ENCODE data around the gene GPR157. TPM values are rescaled to one million over a fixed set of nuclear protein-coding genes. Genes with fewer than 3 reads are reported as not detected.

GPR157 gene
- total RNA-seq, 1 donor from 2014 or later, result 5.8 TPM

GRCh38 chr1:9088807-9089206 is 40.1 kb downstream of the GPR157 start:
- DNase-seq (ENCODE audit: low read depth in 2 of 2), result no peak

- DNase-seq (ENCODE audit: low read depth in 2 of 2), result no peak
These were observed 41.3 kb downstream of the GPR157 start for GRCh38 chr1:9087411-9088125.

GRCh38 chr1:9086796-9087195 is 42.1 kb downstream of the GPR157 start:
- no peak for DNase-seq (ENCODE audit: low read depth in 2 of 2)

- no peak for DNase-seq (ENCODE audit: low read depth in 2 of 2)
These were observed 42.9 kb downstream of the GPR157 start for GRCh38 chr1:9086045-9086444.

GRCh38 chr1:9085306-9085940 is 43.5 kb downstream of the GPR157 start:
- DNase-seq (ENCODE audit: low read depth in 2 of 2), result no peak

GRCh38 chr1:9084906-9085305 is 44.0 kb downstream of the GPR157 start:
- DNase-seq (ENCODE audit: low read depth in 2 of 2), result no peak

- DNase-seq (ENCODE audit: low read depth in 2 of 2), result no peak
These were observed 47.4 kb downstream of the GPR157 start for GRCh38 chr1:9081473-9081872.

GRCh38 chr1:9080705-9081291 is 48.1 kb downstream of the GPR157 start:
- no peak for DNase-seq (ENCODE audit: low read depth in 2 of 2)

GRCh38 chr1:9079988-9080704 is 48.8 kb downstream of the GPR157 start:
- DNase-seq (ENCODE audit: low read depth in 2 of 2), result no peak

GRCh38 chr1:9078752-9079500 is 50.0 kb downstream of the GPR157 start:
- DNase-seq (ENCODE audit: low read depth in 2 of 2), result no peak

- DNase-seq (ENCODE audit: low read depth in 2 of 2), result peak in 1 of 2 donors; percentile 48
These were observed 50.7 kb downstream of the GPR157 start for GRCh38 chr1:9078015-9078751.

GRCh38 chr1:9075022-9075421 is 53.9 kb downstream of the GPR157 start:
- DNase-seq (ENCODE audit: low read depth in 2 of 2), result peak; percentile 37 to 46

- no peak for DNase-seq (ENCODE audit: low read depth in 2 of 2)
These were observed 55.8 kb downstream of the GPR157 start for GRCh38 chr1:9073143-9073542.

GRCh38 chr1:9071554-9072235 is 57.2 kb downstream of the GPR157 start:
- peak in 1 of 2 donors; percentile 35 for DNase-seq (ENCODE audit: low read depth in 2 of 2)

GRCh38 chr1:9070486-9070885 is 58.4 kb downstream of the GPR157 start:
- no peak for DNase-seq (ENCODE audit: low read depth in 2 of 2)

- peak in 1 of 2 donors; percentile 9 for DNase-seq (ENCODE audit: low read depth in 2 of 2)
These were observed 59.4 kb downstream of the GPR157 start, which contains the start of gene SLC2A5 for GRCh38 chr1:9069326-9070100. TSS of gene SLC2A5 (minus strand) at chr1:9069635. CDS start at chr1:9069536, 99 bp downstream.

GRCh38 chr1:9068981-9069325 is 59.9 kb downstream of the GPR157 start:
- no peak for DNase-seq (ENCODE audit: low read depth in 2 of 2)

GRCh38 chr1:9066945-9067807 is 61.7 kb downstream of the GPR157 start:
- peak in 1 of 2 donors; percentile 88 for DNase-seq (ENCODE audit: low read depth in 2 of 2)
